Endothelial cell (in vitro differentiated cells): ENCODE results near the gene EXT2. TPM values are rescaled to one million over a fixed set of nuclear protein-coding genes. Genes with fewer than 3 reads are reported as not detected.

ENCODE experiments used
- DNase-seq: peaks from one replicate; pipeline ENCODE4 v3.0.0; 2021; ENCODE audit warnings: low spot score
- H3K27ac Mint-ChIP-seq: one replicate; pipeline ENCODE4 v1.8.0; 2021; ENCODE audit warnings: mixed read lengths, inconsistent platforms; ENCODE audit not compliant: unreplicated experiment
- H3K27me3 Mint-ChIP-seq: one replicate; pipeline ENCODE4 v1.8.0; 2021; ENCODE audit warnings: mild to moderate bottlenecking, moderate library complexity, mixed read lengths, inconsistent platforms; ENCODE audit not compliant: unreplicated experiment
- H3K36me3 Mint-ChIP-seq: one replicate; pipeline ENCODE4 v1.8.0; 2021; ENCODE audit warnings: mild to moderate bottlenecking, low read depth, mixed read lengths, inconsistent platforms; ENCODE audit not compliant: unreplicated experiment
- H3K4me1 Mint-ChIP-seq: one replicate; pipeline ENCODE4 v1.8.0; 2021; ENCODE audit warnings: mild to moderate bottlenecking, mixed read lengths, inconsistent platforms; ENCODE audit not compliant: unreplicated experiment
- H3K4me3 Mint-ChIP-seq: one replicate; pipeline ENCODE4 v1.8.0; 2021; ENCODE audit warnings: mild to moderate bottlenecking, mixed read lengths, inconsistent platforms; ENCODE audit not compliant: unreplicated experiment
- H3K9me3 Mint-ChIP-seq: one replicate; pipeline ENCODE4 v1.8.0; 2021; ENCODE audit warnings: mixed read lengths, inconsistent platforms; ENCODE audit not compliant: unreplicated experiment
- CTCF ChIP-seq: fragments of 200-600 bp; sonication (generic); IDR thresholded peaks from one replicate; pipeline ENCODE4 v1.5.0; 2021; ENCODE audit warnings: antibody characterized with exemption; ENCODE audit not compliant: unreplicated experiment
- total RNA-seq: library from RNA; stranded (reverse); fragmentation: NEBNext Ultra II Directional; extraction: Animal tissue kit (Norgen Biotek cat#: 25700); gene quantifications from one replicate; pipeline ENCODE4 v1.2.1, GENCODE V29; 2021; ENCODE audit not compliant: unreplicated experiment

Gene EXT2
- total RNA-seq, 1 donor from 2014 or later, result 96.8 TPM

DNA sequence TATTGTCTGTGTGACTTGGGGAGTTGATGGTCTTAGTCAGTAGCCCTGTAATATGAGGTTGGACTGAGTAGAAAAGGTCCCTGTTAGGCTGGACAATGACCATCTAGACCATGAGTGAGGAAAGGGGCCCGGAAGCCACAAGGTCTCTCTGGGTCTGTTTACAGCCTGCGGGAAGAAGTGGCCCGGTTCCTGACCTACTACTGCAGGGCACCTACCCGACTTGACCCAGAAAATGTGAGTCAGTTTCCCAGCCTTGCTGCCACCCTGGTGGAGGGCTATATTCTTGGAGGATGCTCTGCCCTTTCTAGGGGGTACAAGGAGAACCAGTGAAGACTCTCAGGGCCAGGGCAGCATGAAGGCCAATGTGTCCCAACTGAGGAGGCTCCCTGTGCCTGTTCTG, 44.3 kb upstream of the EXT2 start:
- H3K9me3 Mint-ChIP-seq, result no peaks in the 10 kb centered on the region
- no peak overlapping the region for H3K27ac Mint-ChIP-seq
- H3K4me1 Mint-ChIP-seq, result peaks cover 8% of the 10 kb centered on the region
- no peaks in the 10 kb centered on the region for H3K36me3 Mint-ChIP-seq
- no peak overlapping the region for H3K4me3 Mint-ChIP-seq
- TF ChIP-seq CTCF, result no peak
- no peak for DNase-seq
- peaks cover 3% of the 10 kb centered on the region for H3K27me3 Mint-ChIP-seq

GRCh38 chr11:44057340-44057739, 38.1 kb upstream of the EXT2 start:
- no peak for TF ChIP-seq CTCF
- no peaks in the 10 kb centered on the region for H3K9me3 Mint-ChIP-seq
- H3K4me3 Mint-ChIP-seq, result no peak overlapping the region
- H3K27me3 Mint-ChIP-seq, result no peaks in the 10 kb centered on the region
- no peaks in the 10 kb centered on the region for H3K36me3 Mint-ChIP-seq
- DNase-seq, result no peak
- H3K27ac Mint-ChIP-seq, result no peak overlapping the region
- H3K4me1 Mint-ChIP-seq, result peaks cover 9% of the 10 kb centered on the region

- H3K4me3 Mint-ChIP-seq, result no peak overlapping the region
- TF ChIP-seq CTCF, result no peak
- DNase-seq, result no peak
- no peaks in the 10 kb centered on the region for H3K27me3 Mint-ChIP-seq
- no peaks in the 10 kb centered on the region for H3K9me3 Mint-ChIP-seq
- H3K27ac Mint-ChIP-seq, result no peak overlapping the region
- H3K4me1 Mint-ChIP-seq, result peaks cover 9% of the 10 kb centered on the region
- H3K36me3 Mint-ChIP-seq, result no peaks in the 10 kb centered on the region
Measured at GRCh38 chr11:44058275-44058674, 37.2 kb upstream of the EXT2 start.

DNA sequence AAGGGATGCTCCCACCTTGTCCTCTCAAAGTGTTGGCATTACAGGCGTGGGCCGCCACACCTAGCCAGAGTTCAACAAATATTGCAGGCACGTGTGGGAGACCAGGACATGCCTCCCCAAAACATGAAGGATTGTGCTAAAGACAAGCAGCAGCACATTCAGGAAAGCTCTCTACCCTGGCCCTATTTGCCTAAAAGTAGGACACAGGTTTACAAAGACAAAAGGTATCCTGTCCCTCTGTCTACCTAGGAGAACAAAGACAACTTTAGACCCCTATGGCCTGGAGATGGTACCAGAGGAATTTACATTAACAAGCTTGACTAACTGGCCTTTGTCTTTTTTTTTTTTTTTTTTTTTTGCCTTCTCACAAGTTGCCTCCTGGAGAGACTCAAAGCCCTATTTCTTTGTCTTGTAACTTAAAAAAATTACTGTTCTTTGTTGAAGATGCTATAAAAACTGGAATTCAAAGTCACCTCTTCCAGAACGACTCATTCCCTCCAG, 30.3 kb upstream of the EXT2 start:
- peak overlapping the region; percentile 42 for H3K4me3 Mint-ChIP-seq
- no peak for DNase-seq
- H3K4me1 Mint-ChIP-seq, result peaks cover 19% of the 10 kb centered on the region
- peaks cover 18% of the 10 kb centered on the region for H3K36me3 Mint-ChIP-seq
- no peaks in the 10 kb centered on the region for H3K9me3 Mint-ChIP-seq
- no peak for TF ChIP-seq CTCF
- peaks cover 6% of the 10 kb centered on the region for H3K27me3 Mint-ChIP-seq
- H3K27ac Mint-ChIP-seq, result peak overlapping the region; percentile 67

DNA sequence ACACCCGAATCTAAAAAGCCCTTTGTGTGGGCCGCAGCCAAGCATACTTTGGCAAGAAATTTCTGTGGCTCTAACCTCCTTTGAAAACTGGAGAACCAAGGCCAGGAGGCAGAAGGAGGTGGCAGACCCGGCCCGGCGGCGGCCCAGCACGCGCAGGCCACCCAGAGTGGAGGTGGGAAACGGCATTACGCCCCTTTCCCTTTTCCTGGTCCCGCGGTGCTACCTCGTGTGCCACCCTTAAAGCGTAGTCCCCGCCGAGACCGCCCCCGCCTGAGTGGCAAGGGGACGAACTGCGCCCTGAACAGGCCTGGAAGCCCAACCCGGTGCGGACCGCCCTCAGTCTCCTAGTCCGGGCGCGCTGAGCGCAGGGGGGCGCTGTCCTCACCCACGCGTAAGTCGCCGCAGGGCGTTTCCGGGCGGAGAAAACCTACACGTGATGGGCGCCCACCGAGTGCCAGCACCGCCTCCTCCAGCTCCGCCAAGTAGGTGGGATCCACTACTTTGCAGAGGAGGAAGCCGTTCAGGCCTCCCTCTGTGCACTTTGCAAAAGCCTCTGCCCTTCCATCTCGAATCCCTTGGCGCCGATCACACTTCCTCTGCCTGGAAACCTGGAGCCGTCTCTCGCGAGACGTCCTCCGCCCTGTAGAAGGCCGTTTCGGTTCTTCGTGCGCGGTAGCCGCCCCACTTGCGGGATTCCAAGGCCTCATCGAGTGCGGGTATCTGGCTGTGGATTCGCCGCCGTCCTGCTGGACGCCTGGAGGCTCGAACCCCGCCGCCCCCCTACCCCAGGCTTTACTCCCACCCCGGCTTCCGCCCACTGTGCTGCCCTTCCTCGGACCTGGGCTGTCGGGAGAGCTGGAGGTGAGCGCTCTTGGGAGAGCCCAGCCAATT, 29.4 kb upstream of the EXT2 start, which contains the start of gene ACCS:
Gene ACCS (plus strand): TSS at position 430 of the 891 bp plus-strand sequence. CDS start 1,358 bp downstream, outside the sequence.
- peak within 1 kb of the TSS; percentile 91 for H3K27ac Mint-ChIP-seq
- DNase-seq, result peak; percentile 93
- TF ChIP-seq CTCF, result peak; percentile 76
- H3K9me3 Mint-ChIP-seq, result no peaks in the 10 kb centered on the region
- H3K36me3 Mint-ChIP-seq, result peaks cover 22% of the 10 kb centered on the region
- peaks cover 19% of the 10 kb centered on the region for H3K4me1 Mint-ChIP-seq
- peaks cover 6% of the 10 kb centered on the region for H3K27me3 Mint-ChIP-seq
- H3K4me3 Mint-ChIP-seq, result peak within 1 kb of the TSS; percentile 90
